ENCODE data around the gene PAMR1.

Gene PAMR1

GRCh38 chr11:35487532-35488078, 37.8 kb downstream of the PAMR1 start:
- TF ChIP-seq CTCF (IDR thresholded peaks at IDR 0.05; ENCODE audit: low read length, missing control alignments), result peak; percentile 75
- peak; percentile 79 for DNase-seq (ENCODE audit: low read depth)
- H3K4me3 ChIP-seq (replicated peaks; ENCODE audit: low read depth, low read length), result no peak overlapping the region

GRCh38 chr11:35486934-35487333, 38.5 kb downstream of the PAMR1 start:
- no peak for TF ChIP-seq CTCF (IDR thresholded peaks at IDR 0.05; ENCODE audit: low read length, missing control alignments)

GRCh38 chr11:35486446-35486845, 39.0 kb downstream of the PAMR1 start:
- DNase-seq (ENCODE audit: low read depth), result no peak
- H3K4me3 ChIP-seq (replicated peaks; ENCODE audit: low read depth, low read length), result no peak overlapping the region
- TF ChIP-seq CTCF (IDR thresholded peaks at IDR 0.05; ENCODE audit: low read length, missing control alignments), result peak; percentile 3

More at GRCh38 chr11:35486934-35487333, 38.5 kb downstream of the PAMR1 start:
- no peak for DNase-seq (ENCODE audit: low read depth)
- H3K4me3 ChIP-seq (replicated peaks; ENCODE audit: low read depth, low read length), result no peak overlapping the region

- H3K4me3 ChIP-seq (replicated peaks; ENCODE audit: low read depth, low read length), result no peak overlapping the region
- TF ChIP-seq CTCF (IDR thresholded peaks at IDR 0.05; ENCODE audit: low read length, missing control alignments), result peak; percentile 93
- peak; percentile 81 for DNase-seq (ENCODE audit: low read depth)
These were observed 39.6 kb downstream of the PAMR1 start for GRCh38 chr11:35485656-35486322.

- no peak overlapping the region for H3K4me3 ChIP-seq (replicated peaks; ENCODE audit: low read depth, low read length)
- DNase-seq (ENCODE audit: low read depth), result peak; percentile 39
- no peak for TF ChIP-seq CTCF (IDR thresholded peaks at IDR 0.05; ENCODE audit: low read length, missing control alignments)
These were observed 41.0 kb downstream of the PAMR1 start for GRCh38 chr11:35484435-35484834.

GRCh38 chr11:35483131-35483820, 42.1 kb downstream of the PAMR1 start:
- DNase-seq (ENCODE audit: low read depth), result no peak
- no peak overlapping the region for H3K4me3 ChIP-seq (replicated peaks; ENCODE audit: low read depth, low read length)
- no peak for TF ChIP-seq CTCF (IDR thresholded peaks at IDR 0.05; ENCODE audit: low read length, missing control alignments)

Data from fibroblast of pulmonary artery (primary cell).